Amniotic stem cell (primary cell): ENCODE data around the gene NXPE4.
"Not testable (repeated sequence)": the region's sequence is repeated elsewhere in the genome, so short reads cannot be mapped to it uniquely, and the experiment has no call there.

Experiments
- DNase-seq: peaks from one replicate; lab custom pipeline; 2025; lab: John Stamatoyannopoulos, UW

The NXPE4 gene

GRCh38 chr11:114595571-114595970, at the start of gene NXPE4:
TSS of gene NXPE4 (minus strand) at chr11:114595786. CDS start at chr11:114594759, 1,027 bp downstream.
- no peak for DNase-seq

DNA sequence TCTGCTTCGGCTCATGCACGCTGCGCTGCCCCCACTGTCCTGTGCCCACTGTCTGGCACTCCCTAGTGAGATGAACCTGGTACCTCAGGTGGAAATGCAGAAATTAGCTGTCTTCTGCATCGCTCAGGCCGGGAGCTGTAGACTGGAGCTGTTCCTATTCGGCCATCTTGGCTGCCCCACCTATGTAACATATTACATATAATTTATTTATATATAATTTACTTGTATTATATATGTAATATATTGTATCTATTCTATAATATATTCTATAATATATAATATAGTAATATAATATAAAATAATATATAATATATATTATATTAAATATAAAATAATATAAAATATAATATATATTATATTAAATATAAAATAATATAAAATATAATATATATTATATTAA, 43.9 kb upstream of the NXPE4 start:
- not testable (repeated sequence) for DNase-seq

GRCh38 chr11:114631445-114631965, 35.9 kb upstream of the NXPE4 start:
- DNase-seq, result not testable (repeated sequence)

- DNase-seq, result no peak
Observed at GRCh38 chr11:114625294-114625693, 29.7 kb upstream of the NXPE4 start.

DNA sequence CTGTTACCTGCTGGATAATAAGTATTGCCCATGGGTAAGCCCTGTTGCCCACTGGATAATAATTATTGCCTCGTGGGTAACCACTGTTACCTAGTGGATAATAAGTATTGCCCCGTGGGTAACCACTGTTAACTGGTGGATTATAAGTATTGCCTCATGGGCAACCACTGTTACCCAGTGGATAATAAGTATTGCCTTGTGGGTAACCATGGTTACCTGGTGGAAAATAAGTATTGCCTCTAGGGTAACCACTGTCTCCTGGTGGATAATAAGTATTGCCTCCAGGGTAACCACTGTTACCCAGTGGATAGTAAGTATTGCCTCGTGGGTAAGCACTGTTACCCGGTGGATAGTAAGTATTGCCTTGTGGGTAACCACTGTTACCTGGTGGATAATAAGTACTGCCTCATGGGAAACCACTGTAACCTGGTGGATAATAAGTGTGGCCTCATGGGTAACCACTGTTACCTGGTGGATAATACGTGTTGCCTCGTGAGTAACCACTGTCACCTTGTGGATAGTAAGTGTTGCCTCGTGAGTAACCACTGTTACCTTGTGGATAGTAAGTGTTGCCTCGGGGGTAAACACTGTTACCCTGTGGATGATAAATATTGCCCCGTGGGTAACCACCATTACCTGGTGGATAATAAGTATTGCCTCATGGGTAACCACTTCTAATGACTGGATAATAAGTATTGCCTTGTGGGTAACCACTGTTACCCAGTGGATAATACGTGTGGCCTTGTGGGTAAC, 29.0 kb upstream of the NXPE4 start:
- DNase-seq, result no peak

GRCh38 chr11:114623720-114624119, 28.1 kb upstream of the NXPE4 start:
- DNase-seq, result no peak

DNA sequence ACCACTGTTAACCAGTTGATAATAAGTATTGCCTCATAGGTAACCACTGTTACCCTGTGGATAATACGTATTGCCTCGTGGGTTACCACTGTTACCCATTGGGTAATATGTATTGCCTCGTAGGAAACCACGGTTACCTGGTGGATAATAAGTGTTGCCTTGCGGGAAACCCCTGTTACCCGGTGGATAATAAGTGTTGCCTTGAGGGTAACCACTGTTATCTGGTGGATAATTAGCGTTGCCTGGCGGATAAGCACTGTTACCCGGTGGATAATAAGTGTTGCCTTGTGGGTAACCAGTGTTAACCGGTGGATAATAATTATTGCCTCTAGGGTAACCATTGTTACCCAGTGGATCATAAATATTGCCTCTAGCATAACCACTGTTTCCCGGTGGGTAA, 27.3 kb upstream of the NXPE4 start:
- DNase-seq, result no peak

DNA sequence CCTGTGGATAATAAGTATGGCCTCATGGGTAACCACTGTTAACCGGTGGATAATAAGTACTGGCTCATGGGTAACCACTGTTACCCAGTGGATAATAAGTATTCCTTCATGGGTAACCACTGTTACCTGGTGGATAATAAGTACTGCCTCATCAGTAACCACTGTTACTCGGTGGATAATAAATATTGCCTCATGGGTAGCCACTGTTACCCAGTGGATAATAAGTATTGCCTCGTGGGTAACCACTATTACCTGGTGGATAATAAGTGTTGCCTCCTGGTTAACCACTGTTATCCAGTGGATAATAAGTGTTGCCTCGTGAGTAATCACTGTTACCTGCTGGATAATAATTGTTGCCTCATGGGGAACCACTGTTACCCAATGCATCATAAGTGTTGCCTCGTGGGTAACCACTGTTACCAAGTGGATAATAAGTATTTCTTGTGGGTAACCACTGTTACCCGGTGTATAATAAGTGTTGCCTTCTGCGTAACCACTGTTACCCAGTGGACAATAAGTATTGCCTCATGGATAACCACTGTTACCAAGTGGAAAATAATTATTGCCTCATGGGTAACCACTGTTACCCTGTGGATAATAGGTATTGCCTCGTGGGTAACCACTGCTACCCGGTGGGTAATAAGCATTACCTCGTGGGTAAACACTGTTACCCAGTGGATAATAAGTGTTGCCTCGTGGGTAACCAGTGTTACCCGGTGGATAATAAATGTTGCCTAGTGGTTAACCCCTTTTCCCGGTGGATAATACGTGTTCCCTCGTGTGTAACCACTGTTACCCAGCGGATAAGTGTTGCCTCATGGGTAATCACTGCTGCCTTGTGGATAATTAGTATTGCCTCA, 26.6 kb upstream of the NXPE4 start:
- no peak for DNase-seq

GRCh38 chr11:114621072-114621471, 25.5 kb upstream of the NXPE4 start:
- DNase-seq, result no peak

DNA sequence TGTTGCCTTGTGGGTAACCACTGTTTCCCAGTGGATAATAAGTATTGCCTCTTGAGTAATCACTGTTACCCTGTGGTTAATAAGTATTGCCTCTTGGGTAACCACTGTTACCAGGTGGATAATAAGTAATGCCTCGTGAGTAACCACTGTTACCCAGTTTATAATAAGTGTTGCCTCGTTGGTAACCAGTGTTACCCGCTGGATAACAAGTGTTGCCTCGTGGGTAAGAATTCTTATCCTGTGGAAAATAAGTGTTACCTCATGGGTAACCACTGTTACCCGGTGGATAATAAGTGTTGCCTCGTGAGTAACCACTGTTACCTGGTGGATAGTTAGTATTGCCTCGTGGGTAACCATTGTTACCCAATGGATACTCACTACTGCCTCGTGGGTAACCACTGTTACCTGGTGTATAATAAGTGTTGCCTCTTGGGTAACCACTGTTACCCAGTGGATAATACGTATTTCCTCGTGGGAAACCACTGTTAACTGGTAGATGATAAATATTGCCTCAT, 24.1 kb upstream of the NXPE4 start:
- no peak for DNase-seq

GRCh38 chr11:114618139-114618538, 22.6 kb upstream of the NXPE4 start:
- no peak for DNase-seq

- DNase-seq, result no peak
Observed at GRCh38 chr11:114617157-114618124, 21.9 kb upstream of the NXPE4 start.

DNA sequence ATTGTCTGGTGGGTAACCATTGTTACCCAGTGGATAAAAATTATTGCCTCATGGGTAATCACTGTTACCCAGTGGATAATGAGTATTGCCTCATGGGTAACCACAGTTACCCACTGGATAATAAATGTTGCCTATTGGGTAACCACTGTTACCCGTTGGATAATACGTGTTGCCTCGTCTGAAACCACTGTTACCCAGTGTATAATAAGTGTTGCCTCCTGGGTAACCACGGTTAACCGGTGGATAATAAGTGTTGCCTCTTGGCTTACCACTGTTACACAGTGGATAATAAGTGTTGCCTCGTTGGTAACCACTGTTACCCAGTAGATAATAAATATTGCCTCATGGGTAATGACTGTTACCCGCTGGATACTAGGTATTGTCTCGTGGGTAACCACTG, 20.9 kb upstream of the NXPE4 start:
- no peak for DNase-seq

DNA sequence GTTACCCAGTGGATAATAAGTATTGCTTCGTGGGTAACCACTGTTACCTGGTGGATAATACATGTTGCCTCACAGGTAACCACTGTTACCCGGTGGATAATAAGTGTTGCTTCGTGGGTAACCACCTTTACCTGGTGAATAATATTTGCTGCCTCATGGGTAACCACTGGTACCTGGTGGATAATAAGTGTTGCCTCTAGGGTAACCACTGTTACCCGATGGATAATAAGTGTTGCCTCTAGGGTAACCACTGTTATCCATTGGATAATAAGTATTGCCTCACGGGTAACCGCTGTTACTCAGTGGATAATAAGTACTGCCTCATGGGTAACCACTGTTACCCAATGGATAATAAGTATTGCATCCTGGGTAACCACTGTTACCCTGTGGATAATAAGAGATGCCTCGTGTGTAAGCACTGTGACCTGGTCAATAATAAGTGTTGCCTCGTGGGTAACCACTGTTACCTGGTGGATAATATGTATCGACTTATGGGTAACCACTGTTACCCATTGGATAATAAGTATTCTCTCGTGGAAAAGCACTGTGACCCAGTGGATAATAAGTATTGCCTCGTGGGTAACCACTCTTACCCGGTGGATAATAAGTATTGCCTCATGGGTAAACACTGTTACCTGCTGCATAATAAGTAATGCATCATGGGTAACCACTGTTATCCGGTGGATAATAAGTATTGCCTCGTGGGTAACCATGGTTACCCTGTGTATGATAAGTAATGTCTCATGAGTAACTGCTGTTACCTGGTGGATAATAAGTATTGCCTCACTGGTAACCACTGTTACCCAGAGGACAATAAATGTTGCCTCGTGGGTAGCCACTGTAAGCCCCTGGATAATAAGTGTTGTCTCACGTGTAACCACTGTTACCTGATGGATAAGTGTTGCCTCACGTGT, 20.1 kb upstream of the NXPE4 start:
- DNase-seq, result no peak

- no peak for DNase-seq
Observed at GRCh38 chr11:114614127-114614720, 18.6 kb upstream of the NXPE4 start.

GRCh38 chr11:114613094-114613493, 17.5 kb upstream of the NXPE4 start:
- DNase-seq, result not testable (repeated sequence)

DNA sequence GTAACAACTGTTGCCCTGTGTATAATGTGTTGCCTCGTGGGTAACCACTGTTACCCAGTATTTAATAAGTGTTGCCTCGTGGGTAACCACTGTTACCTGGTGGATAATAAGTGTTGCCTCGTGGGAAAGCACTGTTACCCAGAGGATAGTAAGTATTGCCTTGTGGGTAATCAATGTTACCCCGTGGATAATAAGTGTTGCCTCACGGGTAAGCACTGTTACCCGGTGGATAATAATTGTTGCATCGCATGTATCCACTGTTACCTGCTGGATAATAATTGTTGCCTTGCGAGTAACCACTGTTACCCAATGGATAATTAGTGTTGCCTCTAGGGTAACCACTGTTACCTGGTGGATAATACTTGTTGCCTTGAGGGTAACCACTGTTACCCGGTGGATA, 17.1 kb upstream of the NXPE4 start:
- no peak for DNase-seq

DNA sequence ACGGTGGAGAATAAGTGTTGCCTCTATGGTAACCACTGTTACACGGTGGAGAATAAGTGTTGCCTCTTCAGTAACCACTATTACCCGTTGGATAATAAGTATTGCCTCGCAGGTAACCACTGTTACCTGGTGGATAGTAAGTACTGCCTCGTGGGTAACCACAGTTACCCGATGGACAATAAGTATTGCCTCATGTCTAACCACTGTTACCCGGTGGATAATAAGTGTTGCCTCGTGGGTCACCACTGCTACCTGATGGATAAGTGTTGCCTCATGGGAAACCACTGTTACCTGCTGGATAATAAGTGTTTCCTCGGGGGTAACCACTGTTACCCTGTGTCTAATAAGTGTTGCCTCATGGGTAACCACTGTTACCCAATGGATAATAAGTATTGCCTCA, 16.6 kb upstream of the NXPE4 start:
- not testable (repeated sequence) for DNase-seq

DNA sequence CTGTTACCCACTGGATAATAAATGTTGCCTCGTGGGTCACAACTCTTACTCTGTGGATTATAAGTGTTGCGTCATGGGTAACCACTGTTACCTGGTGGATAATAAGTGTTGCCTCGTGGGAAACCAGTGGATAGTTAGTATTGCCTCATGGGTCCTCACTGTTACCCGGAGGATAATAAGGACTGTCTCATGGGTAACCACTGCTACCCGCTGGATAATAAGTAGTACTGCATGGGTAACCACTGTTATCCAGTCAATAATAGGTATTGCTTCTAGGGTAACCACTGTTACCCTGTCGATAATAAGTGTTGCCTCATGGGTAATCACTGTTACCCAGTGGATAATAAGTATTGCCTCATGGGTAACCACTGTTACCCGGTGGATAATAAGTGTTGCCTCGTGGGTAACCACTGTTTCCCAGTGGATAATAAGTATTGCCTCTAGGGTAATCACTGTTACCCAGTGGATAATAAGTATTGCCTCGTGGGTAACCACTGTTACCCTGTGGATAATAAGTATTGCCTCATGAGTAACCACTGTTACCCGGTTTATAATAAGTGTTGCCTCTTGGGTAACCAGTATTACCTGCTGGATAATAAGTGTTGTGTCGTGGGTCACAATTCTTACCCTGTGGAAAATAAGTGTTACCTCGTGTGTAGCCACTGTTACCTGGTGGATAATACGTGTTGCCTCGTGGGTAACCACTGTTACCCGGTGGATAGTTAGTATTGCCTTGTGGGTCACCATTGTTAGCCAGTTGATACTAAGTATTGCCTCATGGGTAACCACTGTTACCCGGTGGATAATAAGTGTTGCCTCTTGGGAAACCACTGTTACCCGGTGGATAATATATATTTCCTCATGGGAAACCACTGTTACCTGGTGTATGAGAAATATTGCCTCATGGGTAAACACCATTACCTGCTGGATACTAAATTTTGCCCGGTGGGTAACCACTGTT, 15.7 kb upstream of the NXPE4 start:
- no peak for DNase-seq
